ENCODE measurements around the gene ALPK3. TPM values are rescaled to one million over a fixed set of nuclear protein-coding genes. Genes with fewer than 3 reads are reported as not detected.

The ALPK3 gene
- total and polyA plus RNA-seq, 10 of the 15 experiments (the other 5 are each of a cell fraction or from before 2014, with no cell fraction given) = under 0.01 to 0.05 (median 0.02) TPM; not detected in 6

DNA sequence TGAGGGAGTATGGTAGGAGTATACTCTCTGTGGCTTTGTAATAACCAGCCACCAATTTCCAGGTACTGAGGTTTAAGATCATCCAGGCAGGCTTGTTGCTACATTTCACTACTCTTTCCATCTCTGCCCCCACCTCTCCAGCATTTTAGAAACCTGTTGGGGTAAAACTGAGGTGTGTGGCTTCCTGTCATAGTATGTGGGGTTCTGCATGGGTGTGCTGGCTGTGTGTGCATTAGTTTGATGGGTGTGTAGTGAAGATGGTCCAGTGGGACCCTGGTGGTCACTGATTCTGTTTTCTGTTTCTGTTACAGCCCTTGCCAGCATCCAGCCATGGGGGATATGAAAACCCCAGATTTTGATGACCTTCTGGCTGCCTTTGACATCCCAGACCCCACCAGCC is 34.8 kb upstream of the ALPK3 start (continued):
- no peak for TF ChIP-seq SMAD5 (IDR thresholded peaks at IDR 0.05; ENCODE audit: low read depth)
- TF ChIP-seq DPF2 (IDR thresholded peaks at IDR 0.05) = no peak
- TF ChIP-seq, protein P1, sequence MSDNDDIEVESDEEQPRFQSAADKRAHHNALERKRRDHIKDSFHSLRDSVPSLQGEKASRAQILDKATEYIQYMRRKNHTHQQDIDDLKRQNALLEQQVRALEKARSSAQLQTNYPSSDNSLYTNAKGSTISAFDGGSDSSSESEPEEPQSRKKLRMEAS (IDR thresholded peaks at IDR 0.05; ENCODE audit: low read depth, low read length) = no peak
- TF ChIP-seq WRNIP1 (IDR thresholded peaks at IDR 0.05; ENCODE audit: borderline replicate concordance, low read depth, low read length) = no peak
- TF ChIP-seq KAT2A (conservative IDR thresholded peaks at IDR 0.05; ENCODE audit: control insufficient read depth, low read depth, low read length) = no peak
- TF ChIP-seq RB1 (IDR thresholded peaks at IDR 0.05; ENCODE audit: borderline replicate concordance) = no peak
- TF ChIP-seq HDAC6 (IDR thresholded peaks at IDR 0.05; ENCODE audit: unreplicated experiment) = no peak
- no peak for TF ChIP-seq RAD21 (IDR thresholded peaks at IDR 0.05; ENCODE audit: insufficient read depth, low read depth, low read length)
- no peak for TF ChIP-seq IKZF1 (conservative IDR thresholded peaks at IDR 0.05)
- TF ChIP-seq TARDBP (IDR thresholded peaks at IDR 0.05; ENCODE audit: borderline replicate concordance) = no peak
- TF ChIP-seq ZNF207 (IDR thresholded peaks at IDR 0.05; ENCODE audit: borderline replicate concordance) = no peak

DNA sequence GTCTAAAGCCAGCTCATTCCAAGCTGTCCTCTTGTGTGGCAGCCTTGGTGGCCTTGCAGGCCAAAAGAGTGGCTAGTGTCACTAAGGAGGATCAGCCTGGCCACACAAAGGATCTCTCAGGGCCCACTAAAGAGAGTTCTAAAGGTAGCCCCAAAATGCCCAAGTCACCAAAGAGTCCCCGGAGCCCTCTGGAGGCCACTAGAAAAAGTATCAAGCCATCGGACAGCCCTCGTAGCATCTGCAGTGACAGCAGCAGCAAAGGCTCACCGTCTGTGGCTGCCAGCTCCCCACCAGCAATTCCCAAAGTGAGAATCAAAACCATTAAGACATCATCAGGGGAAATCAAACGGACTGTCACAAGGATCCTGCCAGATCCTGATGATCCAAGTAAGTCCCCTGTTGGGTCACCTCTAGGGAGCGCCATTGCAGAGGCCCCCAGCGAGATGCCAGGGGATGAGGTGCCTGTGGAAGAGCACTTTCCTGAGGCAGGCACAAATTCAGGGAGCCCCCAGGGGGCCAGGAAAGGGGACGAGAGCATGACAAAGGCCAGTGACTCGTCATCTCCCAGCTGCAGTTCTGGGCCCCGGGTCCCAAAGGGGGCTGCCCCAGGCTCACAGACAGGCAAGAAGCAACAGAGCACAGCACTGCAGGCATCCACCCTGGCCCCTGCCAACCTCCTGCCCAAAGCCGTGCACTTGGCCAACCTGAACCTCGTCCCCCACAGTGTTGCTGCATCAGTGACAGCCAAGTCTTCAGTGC is 33.5 kb upstream of the ALPK3 start:
- RAD21 ChIA-PET (ENCODE audit: unreplicated experiment) = no interaction called here

More for the DNA sequence above, 33.5 kb upstream of the ALPK3 start:
- H3K4me2 ChIP-seq (ENCODE audit: control insufficient read depth, insufficient read depth) = no peak overlapping the region
- CTCF ChIA-PET = interaction anchor here (0.7 to 1.0 kb wide), 2 partner anchors 8 to 128 kb away, joined by 3 read pairs; no protein-coding TSS in a partner anchor
- POLR2A ChIA-PET = no interaction called here
- 77% methylated on average over 12 of the region's 12 CpGs for WGBS (ENCODE audit: insufficient coverage, insufficient replicate concordance, low lambda C conversion rate, missing lambda C conversion rate)
- H3K4me3 ChIP-seq = no peak overlapping the region
- intact Hi-C loops (cut with micrococcal nuclease; ENCODE audit: unreplicated experiment) = no loop called here
- H3K4me1 ChIP-seq (ENCODE audit: control insufficient read depth, insufficient read depth, low read length) = peaks cover 14% of the 10 kb centered on the region
- peaks cover 3% of the 10 kb centered on the region; the same call in 1 of the 2 replicates for H4K20me1 ChIP-seq (ENCODE audit: control insufficient read depth, insufficient read depth)
- in situ Hi-C loops (cut with MboI) = no loop called here
- no peak overlapping the region for H3K27ac ChIP-seq (ENCODE audit: control insufficient read depth, insufficient read depth)
- peaks cover 39% of the 10 kb centered on the region in 2 experiments for H3K36me3 ChIP-seq (ENCODE audit: control insufficient read depth in 2 of 2, insufficient read depth in 2 of 2, low read length in 1 of 2)
- no peak overlapping the region for H3K9ac ChIP-seq (ENCODE audit: control insufficient read depth, insufficient read depth, low read length)
- no peak overlapping the region for H2AFZ ChIP-seq (ENCODE audit: control insufficient read depth, low read depth, low read length)
- no peak for ATAC-seq
- TSS peak; percentile 25 for BruUV-seq (replicated peaks)
- H3K9me3 ChIP-seq (replicated peaks; ENCODE audit: control insufficient read depth, insufficient read depth, low read length) = no peaks in the 10 kb centered on the region
- no peaks in the 10 kb centered on the region for H3K27me3 ChIP-seq (replicated peaks in 1 of 2; ENCODE audit: control insufficient read depth in 2 of 2, insufficient read depth in 2 of 2, low read length in 1 of 2)
- SMC1A ChIA-PET (ENCODE audit: uncharacterized antibody, unreplicated experiment) = no interaction called here
- no peak for TF ChIP-seq CHD1 (IDR thresholded peaks at IDR 0.05; ENCODE audit: low read depth, low read length)
- TF ChIP-seq, protein P2, sequence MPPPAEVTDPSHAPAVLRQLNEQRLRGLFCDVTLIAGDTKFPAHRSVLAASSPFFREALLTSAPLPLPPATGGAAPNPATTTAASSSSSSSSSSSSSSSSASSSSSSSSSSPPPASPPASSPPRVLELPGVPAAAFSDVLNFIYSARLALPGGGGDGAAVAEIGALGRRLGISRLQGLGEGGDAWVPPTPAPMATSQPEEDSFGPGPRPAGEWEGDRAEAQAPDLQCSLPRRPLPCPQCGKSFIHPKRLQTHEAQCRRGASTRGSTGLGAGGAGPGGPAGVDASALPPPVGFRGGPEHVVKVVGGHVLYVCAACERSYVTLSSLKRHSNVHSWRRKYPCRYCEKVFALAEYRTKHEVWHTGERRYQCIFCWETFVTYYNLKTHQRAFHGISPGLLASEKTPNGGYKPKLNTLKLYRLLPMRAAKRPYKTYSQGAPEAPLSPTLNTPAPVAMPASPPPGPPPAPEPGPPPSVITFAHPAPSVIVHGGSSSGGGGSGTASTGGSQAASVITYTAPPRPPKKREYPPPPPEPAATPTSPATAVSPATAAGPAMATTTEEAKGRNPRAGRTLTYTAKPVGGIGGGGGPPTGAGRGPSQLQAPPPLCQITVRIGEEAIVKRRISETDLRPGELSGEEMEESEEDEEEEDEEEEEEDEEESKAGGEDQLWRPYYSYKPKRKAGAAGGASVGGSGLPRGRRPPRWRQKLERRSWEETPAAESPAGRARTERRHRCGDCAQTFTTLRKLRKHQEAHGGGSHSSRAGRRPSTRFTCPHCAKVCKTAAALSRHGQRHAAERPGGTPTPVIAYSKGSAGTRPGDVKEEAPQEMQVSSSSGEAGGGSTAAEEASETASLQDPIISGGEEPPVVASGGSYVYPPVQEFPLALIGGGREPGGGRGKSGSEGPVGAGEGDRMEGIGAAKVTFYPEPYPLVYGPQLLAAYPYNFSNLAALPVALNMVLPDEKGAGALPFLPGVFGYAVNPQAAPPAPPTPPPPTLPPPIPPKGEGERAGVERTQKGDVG (CRISPR knock-in tag; IDR thresholded peaks at IDR 0.05) = no peak
- TF ChIP-seq RAD21 (IDR thresholded peaks at IDR 0.05; ENCODE audit: insufficient read depth, low read depth, low read length) = 0 out of 2 replicates have a peak, but pooled peaks have one; percentile 15
- TF ChIP-seq TAF1 (IDR thresholded peaks at IDR 0.05; ENCODE audit: borderline replicate concordance, low read depth, low read length) = no peak
- no peak for DNase-seq (ENCODE audit: low read depth, low spot score)
- FAIRE-seq = no peak
- peaks cover 19% of the 10 kb centered on the region for H3K79me2 ChIP-seq (ENCODE audit: control insufficient read depth, insufficient read depth, low read length)

Data from GM12878 (cell line).